Hematopoietic multipotent progenitor cell treated with erythropoietin and hydrocortisone succinate and interleukin-3 and kit ligand, for 17 days (in vitro differentiated cells): Measurements from ENCODE around the gene RNF207.

Experiments
- DNase-seq: peaks from one replicate; pipeline ENCODE4 v3.0.0-alpha.2; 2015; ENCODE audit warnings: low spot score

Gene RNF207

DNA sequence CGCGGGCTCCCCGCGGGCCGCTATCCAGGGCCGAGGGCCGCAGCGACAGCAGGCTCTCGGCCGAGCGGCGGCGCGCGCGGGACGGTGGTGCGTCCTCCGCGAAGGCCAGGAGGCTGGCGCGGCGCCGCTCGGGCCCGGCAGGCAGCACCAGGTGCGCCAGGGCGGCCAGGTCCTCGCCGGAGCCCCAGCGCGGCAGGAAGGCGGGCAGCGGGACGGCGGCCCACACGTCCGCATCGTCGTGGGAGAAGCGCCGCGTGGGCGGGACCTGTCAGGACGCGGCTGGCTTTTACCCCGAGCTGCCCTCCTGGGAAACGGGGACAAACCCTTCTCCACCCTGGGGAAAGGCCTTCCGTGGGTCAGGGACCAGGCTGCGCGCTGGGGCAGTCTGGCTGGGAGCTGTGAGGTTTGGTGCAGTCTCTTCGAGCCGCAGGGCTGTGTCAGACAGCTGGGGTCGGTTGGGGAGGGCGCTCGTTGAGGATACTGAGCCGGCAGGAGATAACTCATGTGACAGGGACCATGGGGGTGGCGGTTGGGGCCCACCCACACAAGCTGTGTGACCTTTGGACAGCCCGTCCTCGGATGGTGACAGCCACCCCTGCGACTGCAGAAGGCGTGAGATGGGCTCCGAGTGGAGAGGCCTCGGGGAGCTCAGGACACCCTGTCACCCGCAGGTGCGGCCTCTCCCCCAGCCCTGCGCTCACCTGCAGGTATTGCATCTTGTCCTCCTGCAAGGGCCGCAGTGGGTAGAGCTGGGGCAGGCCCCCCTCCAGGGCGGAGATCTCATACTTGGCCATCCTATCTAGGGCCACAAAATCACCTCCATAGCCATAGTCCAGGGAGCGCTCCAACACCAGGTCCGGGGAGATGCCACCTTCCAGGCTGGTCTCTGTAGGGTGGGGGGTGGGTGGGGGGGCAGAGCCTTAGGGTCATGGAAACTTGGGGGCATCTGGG, 44.1 kb downstream of the RNF207 start:
- DNase-seq = no peak

DNA sequence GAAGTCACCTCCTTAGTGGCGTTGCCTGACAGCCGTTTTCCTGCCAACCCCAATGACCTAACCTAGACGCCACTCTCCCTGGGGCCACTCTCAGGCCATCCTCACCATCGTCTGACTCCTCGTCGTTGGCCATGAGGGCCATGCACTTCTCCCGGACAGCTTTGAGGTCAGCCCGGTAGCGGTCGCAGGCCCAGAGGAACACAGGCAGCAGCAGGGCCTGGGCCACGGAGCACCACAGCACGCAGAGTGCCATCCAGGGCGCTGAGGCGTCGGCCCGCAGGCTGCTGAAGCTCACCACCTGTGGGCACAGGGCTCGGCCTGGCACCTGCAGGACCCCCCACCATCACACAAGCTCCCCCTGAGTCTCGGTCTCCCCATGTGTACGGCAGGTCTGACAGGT, 45.3 kb downstream of the RNF207 start:
- no peak for DNase-seq

DNA sequence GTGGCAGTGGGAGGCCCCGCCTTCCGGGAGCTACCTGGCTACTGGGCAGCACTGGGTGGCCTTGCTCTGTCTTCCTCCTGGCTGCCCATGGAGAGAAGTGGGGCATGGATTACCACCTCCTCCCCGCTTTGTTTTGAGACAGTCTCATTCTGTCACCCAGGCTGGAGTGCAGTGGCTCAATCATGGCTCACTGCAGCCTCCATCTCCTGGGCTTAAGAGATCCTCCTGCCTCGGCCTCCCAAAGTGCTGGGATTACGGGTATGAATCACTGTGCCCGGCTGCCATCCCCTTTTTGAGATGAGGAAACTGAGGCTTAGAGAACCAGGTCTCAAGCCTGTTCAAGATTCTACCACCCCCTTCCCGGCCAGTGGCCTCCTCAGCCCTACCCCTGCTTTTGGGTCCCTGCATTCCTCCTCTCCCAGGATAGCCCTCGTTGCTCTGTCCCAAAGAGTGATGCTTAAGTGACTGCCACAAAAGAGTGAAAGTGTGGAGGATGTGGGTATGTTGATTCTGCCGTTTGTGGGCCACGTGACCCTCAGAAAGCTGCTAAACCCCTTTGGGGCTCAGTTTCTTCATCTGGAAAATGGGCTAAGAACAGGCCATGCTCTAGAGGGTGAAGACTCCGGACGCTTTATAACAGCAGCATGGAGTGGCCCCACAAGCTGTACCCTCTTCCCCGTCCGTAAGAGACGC, 45.9 kb downstream of the RNF207 start:
- DNase-seq = no peak

DNA sequence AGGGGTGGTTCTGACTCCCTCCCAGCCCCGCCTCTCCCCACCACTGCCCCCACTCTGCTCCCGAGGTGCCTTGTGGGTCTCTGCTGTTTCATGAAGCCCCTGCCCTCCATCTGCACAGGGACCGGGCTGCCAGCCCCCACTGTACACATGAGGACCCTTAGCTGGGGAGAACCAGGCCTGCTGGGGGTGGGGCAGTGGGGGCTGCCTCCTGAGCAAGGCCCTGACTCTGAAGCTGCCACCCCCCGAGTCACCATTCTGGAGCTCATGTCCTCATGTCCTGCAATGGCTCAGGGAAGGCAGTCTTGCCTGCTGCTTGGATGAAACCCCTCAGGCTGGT, 46.4 kb downstream of the RNF207 start:
- DNase-seq = no peak

DNA sequence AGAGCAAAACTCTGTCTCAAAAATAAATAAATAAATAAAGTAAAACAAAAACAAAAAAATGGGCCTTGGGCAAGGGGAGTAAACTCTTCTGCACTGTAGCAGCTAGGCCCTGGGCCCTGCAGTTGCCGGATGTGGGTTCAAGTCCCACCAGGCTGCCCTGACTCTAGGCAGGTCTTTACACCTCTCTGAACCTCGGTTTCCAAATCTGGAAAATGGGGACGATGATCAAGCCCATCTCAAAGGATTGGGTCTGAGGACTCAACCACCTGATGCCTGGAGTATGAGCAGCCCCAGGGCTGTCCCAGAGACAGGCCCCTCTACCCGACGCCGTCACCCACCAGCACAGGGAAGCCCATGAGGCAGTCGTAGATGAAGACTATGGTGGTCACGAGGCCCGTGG, 47.5 kb downstream of the RNF207 start:
- no peak for DNase-seq

DNA sequence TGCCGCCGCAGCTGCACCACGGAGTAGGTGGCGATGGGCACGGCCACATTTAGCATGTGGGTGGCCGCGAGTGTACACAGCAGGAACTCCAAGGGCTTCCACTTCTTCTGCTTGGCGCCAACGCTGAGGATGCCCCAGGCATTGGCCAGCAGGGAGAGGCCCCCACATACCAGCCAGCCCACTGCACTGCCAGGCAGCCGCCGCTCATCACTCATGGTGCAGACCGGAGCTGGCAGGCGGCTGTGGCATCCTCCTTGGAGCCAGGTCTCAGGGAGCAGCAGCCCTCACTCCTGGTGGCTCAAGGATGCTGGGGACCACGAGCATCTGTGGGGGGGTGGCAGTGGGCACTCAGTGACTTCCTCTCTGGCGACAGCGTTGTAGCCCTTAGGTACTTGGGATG, 48.8 kb downstream of the RNF207 start:
- no peak for DNase-seq

DNA sequence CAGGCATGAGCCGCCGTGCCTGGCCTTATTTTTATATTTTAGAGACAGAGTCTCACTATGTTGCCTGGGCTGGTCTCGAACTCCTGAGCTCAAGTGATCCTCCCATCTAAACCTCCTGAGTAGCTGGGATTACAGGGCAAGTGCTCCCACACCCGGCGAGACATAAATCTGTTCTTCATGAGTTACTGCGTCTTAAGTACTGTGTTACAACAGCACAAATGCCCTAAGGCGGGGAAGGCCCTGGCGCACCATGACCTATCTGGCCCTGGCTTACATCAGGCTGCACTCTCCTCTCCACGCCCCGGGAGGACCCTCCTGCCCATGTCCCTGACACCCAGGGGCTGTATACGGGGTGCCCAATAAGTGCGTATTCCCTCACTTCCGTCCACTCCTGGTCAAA, 50.7 kb downstream of the RNF207 start:
- no peak for DNase-seq

DNA sequence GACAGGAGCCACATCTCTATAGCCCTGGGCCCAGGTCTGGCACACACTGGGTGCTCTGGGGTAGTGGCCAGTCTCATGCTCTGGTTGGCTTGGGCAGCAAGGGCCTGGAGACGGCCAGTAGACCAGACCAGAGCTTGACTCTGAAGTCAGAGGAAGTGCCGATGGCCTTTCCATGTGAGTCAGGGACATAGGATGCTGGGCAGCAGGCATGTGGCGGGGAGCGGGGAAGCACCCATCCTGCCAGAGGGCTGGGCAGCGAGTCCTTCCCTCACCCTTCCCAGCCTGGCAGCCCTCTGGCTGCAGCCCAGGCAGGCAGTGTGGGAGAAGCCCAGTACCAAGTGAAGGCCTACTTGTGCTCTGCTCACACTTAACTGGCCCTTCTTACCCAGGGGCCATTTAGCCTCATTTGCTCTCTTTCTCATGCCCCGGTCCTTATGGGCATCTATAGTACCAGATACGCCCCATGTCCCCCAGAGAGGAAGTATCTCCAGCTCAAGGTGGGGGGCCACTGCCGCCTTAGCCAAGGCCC, 51.7 kb downstream of the RNF207 start:
- no peak for DNase-seq

DNA sequence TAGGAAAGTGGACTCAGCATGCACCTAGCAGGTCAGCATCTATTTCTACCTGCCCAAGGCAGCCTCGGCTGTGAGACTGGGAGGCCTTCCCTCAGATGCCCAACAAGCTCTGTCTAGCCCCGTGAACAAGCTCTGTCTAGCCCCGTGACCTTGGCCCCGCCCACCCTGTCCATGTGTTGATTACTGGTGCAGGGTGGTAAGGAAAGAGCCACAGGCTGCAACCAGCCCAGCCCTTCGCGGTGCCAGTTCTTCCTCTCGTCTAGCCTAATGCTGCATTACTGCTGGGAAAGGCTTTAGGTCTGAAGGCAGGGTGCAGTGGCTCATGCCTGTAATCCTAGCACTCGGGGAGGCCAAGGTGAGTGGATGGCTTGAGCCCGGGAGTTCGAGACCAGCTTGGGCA, 52.8 kb downstream of the RNF207 start:
- no peak for DNase-seq

DNA sequence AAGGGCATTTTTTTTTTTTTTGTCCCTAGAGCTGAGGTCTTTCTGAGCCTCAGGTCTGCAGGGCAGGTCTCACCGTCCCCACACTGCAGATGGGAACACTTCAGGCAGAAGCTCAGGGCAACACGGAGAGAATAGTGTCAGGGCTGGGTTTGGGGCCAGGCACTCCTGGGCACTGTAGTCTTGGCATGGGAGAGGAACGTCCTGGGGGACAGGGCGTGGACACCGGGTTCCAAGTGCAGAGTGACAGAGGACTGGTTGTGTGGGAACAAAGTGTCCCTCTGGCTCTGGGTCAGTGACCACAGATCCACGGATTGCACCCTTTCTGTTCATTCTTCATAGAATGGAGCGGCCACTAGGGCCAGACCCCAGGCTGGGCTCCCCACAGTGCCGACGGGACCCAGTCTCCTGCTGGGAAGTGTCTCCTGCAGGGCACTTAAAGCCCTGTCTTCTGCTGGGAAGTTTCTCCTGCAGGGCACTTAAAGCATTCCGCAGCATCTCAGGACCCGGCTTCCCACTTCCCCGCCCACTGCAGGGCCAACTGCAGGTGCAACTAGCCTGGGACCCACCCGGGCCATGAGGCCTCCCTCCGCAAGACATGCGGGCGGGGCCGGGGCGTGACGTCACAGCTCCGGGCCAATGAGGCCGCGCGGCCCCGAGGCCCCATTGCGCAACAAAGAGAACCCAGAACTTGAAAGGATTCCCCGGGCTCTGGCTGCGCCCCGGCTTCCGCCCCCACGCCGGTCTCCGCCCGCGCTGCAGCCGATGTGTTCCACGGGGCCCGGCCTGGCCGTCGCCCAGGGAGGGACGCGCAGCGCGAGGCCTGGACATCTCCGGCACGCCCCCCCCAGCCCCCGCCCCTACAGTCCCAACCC, 53.8 kb downstream of the RNF207 start:
- peak; percentile 13 for DNase-seq

DNA sequence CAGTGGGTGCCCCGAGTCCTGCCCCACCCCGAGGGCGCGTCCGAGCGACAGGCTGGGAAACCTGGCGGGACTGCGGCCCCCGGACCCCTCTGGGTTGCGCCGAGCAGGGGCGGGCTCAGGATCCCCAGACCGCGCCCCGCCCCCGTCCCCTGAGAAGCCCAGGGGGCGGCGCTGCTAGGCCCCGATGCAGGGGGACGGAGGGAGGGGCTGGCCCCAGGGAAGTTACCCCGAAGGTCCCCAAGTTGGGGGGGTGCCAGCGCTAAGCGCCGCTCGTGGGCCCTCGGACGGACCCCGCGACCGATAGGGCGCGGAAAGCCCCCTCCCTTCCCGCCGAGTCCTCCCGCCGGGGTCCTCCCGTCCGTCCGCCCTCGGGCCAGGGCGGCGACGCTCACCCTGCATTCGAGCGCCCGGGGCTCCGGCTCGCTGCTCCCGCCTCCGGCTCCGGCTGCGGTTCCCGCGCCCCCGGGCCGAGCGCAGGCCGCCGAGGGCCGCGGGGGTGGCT, 54.6 kb downstream of the RNF207 start:
- DNase-seq = no peak

DNA sequence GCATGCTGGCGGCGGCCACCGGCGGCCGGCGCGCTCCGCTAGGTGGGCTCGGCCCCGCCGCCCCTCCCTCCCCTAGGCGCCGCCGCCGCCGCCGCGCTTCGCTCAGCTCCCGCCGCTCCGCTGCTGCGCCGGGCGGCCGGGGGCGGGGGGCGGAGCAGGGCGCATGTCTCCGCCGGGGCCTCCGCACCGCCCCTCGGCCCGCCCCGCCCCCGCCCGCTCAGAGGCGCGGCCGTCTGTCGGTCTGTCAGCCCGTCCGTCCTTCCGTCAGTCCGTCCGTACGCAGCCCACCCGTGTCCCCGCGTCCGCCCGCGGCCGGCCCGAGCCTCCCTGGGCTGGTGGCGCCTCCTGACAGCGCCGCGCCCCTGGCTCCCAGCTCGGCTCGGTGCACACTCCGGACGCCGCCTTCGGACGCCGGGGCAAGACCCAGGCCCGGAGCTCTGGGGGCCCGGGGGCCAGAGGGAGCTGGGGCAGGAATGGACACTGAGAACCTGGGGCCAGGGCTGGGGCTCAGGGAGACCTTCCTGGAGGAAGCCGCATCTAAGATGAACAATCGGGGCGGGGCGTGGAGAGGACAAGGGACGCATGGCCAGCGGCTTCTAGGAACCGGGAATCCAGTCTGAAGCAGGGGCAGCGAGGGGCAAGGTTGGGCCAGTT, 55.2 kb downstream of the RNF207 start, which contains the start of gene GPR153:
Gene GPR153, minus strand, starts transcription at position 138 of the 654 bp plus-strand sequence. CDS start 6,193 bp downstream, outside the sequence.
- no peak for DNase-seq

DNA sequence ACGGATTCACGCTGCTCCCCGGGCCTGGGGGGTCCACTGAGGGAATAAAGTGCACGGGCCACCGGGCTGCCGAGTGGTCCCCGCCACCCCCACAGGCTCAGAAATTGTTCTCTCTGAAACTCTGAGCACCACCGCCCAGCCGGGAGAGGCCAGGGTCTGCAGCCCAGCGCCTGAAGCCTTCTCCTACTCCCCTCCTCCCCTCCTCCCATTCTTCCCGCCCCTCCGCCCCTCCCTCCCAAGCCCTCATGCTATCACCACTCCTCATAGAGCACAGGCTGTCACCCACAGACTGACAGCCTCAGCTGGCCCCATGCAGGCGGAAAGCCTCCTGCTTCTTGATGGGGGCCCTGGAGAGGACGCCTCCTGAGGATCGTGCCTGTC, 55.7 kb downstream of the RNF207 start:
- DNase-seq = no peak

DNA sequence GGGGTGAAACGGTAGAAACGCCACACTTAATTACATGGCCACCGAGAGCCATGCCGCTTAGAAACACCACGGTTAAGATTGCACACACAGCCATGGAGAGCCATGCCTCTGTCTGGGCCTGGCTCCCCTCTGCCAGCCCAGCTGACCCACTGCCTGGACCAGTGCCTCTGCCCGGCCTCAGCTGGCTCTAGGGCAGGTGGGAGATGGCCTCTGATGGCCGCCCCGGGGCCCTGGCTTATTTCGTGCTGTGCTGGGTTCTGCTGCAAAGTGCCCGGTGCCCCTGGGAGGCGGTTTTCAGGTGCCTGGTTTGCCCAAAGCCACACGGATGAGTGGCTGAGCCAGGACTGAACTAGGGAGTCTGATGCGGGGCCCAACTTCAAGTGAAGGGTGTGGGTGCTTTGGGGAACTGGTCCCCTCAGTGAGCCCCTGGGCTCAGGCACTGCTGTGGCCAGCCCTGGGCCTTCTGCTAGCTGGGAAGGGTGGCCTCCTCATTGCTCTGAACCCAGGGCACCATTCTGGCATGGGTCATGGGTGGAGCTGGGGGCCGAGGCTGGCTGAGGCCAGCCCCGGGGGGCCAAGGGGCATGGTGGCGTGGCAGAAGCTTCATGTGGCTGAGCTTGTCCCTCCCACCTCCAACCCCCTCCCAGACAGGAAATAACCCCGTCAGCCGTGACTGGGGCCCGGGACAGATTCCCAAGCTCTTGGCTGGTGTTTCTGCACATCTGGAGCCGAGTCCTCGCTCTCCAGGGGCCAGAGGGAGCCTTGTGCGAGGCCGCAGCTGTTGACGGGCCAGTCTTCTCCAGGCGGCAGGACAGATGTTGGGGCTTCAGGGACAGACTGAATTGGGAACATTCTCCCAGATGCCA, 56.9 kb downstream of the RNF207 start:
- DNase-seq = no peak

DNA sequence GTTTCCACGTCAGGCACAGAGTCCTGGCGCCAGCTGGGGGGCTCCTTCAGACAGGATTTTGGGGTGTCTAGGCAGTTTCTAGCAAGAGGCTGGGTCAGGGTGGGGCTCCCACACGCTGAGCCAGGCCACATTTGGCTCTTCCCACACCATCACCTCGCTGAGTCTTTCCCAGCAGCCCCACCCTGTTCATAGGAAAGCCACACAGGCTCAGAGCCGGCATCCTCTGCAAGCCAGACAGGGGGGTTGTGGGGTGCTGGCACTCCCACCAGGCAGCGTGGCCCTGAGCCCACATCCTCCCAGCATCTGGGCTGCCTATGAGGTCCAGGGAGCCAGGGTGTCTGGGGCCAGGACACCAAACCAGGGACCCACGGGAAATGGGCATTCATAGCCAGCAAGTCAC, 57.8 kb downstream of the RNF207 start:
- DNase-seq = no peak

DNA sequence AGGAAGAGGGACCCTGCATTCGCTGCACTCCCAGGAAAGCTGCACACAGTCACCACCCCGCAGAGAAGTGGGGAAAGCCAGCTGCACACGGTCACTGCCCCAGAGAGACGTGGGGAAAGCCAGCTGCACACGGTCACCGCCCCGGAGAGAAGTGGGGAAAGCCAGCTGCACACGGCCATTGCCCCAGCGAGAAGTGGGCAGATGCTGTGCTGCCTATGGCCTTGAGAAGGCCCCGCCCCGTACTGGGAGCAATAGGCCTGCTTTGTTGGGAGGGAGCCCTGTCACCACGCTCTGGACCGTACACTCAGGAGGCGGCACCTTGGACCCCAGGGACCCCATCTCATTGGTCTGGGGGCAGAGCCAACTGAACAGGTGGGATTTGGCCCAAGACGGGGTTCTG, 59.2 kb downstream of the RNF207 start:
- DNase-seq = no peak

DNA sequence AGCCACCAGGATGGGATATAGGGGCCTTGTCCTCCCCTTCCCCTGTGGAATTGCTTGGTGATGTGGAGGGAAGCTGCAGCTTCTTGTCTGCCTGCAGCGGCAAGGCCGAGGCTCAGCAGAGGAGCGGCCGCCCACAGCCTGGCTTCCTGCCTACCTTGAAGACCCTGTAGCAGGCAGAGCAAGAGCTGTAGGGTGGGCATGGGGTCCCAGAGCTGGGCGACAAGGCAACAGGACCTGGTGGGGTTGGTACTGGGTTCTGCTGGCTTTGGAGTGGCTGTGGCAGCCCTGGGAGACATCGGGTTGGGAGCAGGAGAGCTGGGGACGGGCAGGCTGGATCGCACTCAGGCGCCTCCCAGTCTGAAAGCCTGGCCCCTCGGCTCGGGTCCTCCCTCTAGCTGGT, 60.7 kb downstream of the RNF207 start:
- no peak for DNase-seq

DNA sequence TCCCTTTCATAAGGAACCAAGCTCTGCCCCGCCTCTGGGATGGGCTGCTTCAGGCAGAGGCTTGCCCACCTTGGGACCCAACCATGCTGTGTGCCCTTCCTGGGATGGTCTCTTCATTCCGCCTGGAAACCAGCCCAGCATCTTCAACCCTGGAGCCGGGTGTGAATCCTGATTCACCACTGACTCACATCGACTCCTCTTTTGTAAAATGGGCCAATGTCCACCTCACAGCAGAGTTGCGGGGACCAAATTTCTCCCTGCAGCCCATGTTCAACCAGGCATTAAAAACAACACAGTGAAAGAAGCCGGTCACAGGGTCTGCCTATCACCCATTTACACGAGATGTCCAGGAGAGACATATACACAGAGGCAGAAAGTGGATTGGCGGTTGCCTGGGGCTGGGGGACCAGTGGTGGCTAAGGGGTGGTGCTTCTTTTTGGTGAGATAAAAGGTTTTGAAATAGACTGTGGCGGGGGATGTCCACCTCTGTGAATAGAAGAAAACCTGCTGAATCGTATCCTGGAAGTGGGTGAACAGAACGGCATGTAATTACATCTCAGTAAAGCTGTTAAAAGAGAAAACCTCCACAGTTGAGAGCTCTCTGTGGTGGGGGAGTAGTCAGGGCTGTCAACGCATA, 61.9 kb downstream of the RNF207 start:
- no peak for DNase-seq

DNA sequence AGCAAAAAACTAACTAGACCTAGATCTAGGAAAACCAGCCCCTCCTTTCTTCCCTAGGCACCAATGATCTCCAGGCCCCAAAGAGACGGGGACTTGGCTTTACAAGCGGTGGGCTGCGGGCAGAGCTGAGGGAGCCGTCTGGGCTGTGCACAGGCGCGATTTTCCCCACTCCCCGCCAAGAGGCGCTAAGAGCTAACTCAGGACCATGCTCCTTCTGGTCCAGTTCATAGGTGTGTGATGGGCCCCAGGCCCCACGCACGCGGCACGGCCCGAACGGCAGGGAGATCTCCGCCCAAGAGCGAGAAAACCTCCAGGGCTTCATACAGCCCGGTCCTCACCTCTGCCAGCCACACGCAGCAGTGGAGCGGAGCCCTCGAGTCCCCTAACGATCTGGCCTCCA, 62.5 kb downstream of the RNF207 start:
- DNase-seq = no peak

DNA sequence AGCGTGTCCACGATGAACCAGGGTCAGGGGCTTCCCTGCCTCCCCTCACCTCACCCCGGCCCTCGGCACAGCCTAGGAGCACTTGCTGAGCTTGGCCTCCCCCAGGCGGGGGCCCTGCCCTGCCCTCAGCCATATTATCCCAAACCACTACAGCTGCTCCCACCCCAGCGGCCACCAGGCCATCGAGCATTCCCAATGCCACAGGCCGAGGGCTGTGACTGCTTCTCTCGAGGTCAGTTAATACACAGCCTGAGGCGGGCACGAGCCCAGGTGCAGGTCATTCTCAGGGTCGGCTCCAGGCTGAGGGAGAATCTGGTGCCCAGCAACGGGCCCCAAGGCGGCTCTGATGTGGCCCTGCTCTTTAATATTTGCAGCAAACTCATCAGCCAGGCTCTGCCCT, 63.4 kb downstream of the RNF207 start:
- DNase-seq = no peak
